Vagina (tissue), 2 donors: ENCODE data around the gene STK11IP.

Experiments used
- POLR2A ChIP-seq, 2 donors: fragments of 450-650 bp; IDR thresholded peaks; one replicate each; pipeline ENCODE4 v1.6.1; 2017; ENCODE audit warnings: antibody characterized with exemption in 2 of 2, mild to moderate bottlenecking in 2 of 2, moderate library complexity in 2 of 2
- TF ChIP-seq, protein P1 (sequence below), 3 experiments: fragments of 450-650 bp in 2 of 3; fragments of 200-600 bp in 1 of 3; sonication (generic) in 1 of 3; IDR thresholded peaks; one replicate each; pipeline ENCODE4 v1.5.1; 2017 to 2019; ENCODE audit warnings: antibody characterized with exemption in 3 of 3, mild to moderate bottlenecking in 2 of 3, moderate library complexity in 2 of 3

- TF ChIP-seq, protein P1, sequence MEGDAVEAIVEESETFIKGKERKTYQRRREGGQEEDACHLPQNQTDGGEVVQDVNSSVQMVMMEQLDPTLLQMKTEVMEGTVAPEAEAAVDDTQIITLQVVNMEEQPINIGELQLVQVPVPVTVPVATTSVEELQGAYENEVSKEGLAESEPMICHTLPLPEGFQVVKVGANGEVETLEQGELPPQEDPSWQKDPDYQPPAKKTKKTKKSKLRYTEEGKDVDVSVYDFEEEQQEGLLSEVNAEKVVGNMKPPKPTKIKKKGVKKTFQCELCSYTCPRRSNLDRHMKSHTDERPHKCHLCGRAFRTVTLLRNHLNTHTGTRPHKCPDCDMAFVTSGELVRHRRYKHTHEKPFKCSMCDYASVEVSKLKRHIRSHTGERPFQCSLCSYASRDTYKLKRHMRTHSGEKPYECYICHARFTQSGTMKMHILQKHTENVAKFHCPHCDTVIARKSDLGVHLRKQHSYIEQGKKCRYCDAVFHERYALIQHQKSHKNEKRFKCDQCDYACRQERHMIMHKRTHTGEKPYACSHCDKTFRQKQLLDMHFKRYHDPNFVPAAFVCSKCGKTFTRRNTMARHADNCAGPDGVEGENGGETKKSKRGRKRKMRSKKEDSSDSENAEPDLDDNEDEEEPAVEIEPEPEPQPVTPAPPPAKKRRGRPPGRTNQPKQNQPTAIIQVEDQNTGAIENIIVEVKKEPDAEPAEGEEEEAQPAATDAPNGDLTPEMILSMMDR (IDR thresholded peaks at IDR 0.05), result no peak
- no peak for TF ChIP-seq POLR2A (IDR thresholded peaks at IDR 0.05)
Measured at GRCh38 chr2:219656526-219656925, 58.9 kb downstream of the STK11IP start.
